Fibroblast of villous mesenchyme (primary cell): ENCODE measurements around the gene TACR2. TPM values are rescaled to one million over a fixed set of nuclear protein-coding genes. Genes with fewer than 3 reads are reported as not detected.
A peak's percentile ranks its signal among the peaks of the same experiment; 100 is the strongest.

Experiments
- DNase-seq: peaks from one replicate; pipeline ENCODE4 v3.0.0-alpha.2; 2010; ENCODE audit warnings: low read depth
- H3K4me3 ChIP-seq: 2 replicates; pipeline ENCODE4 v1.5.1; 2011; ENCODE audit warnings: low read depth, mild to moderate bottlenecking, low read length
- CTCF ChIP-seq: IDR thresholded peaks from 2 replicates; pipeline ENCODE4 v1.5.1; 2012; ENCODE audit warnings: low read depth, mild to moderate bottlenecking, low read length; ENCODE audit not compliant: insufficient read depth
- total RNA-seq: library from RNA; depleted of rRNA; stranded (reverse); fragments of >200 nt; gene quantifications from 2 replicates; pipeline ENCODE4 v1.2.3, GENCODE V29; 2012

Gene TACR2
- total RNA-seq, 1 donor: not detected

GRCh38 chr10:69426376-69426727 is 9.6 kb upstream of the TACR2 start:
- no peak for TF ChIP-seq CTCF
- DNase-seq: peak; percentile 82
- no peak overlapping the region for H3K4me3 ChIP-seq

GRCh38 chr10:69425511-69426298 is 9.0 kb upstream of the TACR2 start:
- no peak for DNase-seq
- no peak overlapping the region for H3K4me3 ChIP-seq
- TF ChIP-seq CTCF: no peak

- TF ChIP-seq CTCF: no peak
- H3K4me3 ChIP-seq: no peak overlapping the region
- no peak for DNase-seq
These were observed 8.3 kb upstream of the TACR2 start for GRCh38 chr10:69425041-69425440.

- no peak for TF ChIP-seq CTCF
- no peak for DNase-seq
- no peak overlapping the region for H3K4me3 ChIP-seq
These were observed 6.0 kb upstream of the TACR2 start for GRCh38 chr10:69422676-69423075.

- no peak overlapping the region for H3K4me3 ChIP-seq
- peak; percentile 95 for DNase-seq
- no peak for TF ChIP-seq CTCF
These were observed 5.0 kb upstream of the TACR2 start for GRCh38 chr10:69421611-69422308.

GRCh38 chr10:69419744-69420126 is 3.0 kb upstream of the TACR2 start:
- DNase-seq: no peak
- no peak overlapping the region for H3K4me3 ChIP-seq
- TF ChIP-seq CTCF: no peak
